Stimulated activated effector memory CD8-positive, alpha-beta T cell treated with anti-CD3 and anti-CD28 coated beads, Interleukin-12 subunit alpha, Interleukin-12 subunit beta, amount 100 ng/mL, for 72 hours (primary cell): ENCODE measurements around the gene TRPM5.
A peak's percentile ranks its signal among the peaks of the same experiment; 100 is the strongest.

Experiments
- ATAC-seq: fragments of 150-1000 bp; cut with Tn5 transposase; 2 replicates; pipeline ENCODE4 v1.10.0; 2021
- DNase-seq, 2 donors: peaks; one replicate each; pipeline ENCODE4 v3.0.0; 2021 to 2022; ENCODE audit warnings: low spot score in 2 of 2
- H3K27ac Mint-ChIP-seq: one replicate; pipeline ENCODE4 v1.8.0; 2022; ENCODE audit warnings: mild to moderate bottlenecking, mixed read lengths
- H3K36me3 Mint-ChIP-seq: one replicate; pipeline ENCODE4 v1.8.0; 2022; ENCODE audit warnings: mild to moderate bottlenecking, mixed read lengths
- H3K4me1 Mint-ChIP-seq: one replicate; pipeline ENCODE4 v1.8.0; 2022; ENCODE audit warnings: mixed read lengths
- H3K4me3 Mint-ChIP-seq: one replicate; pipeline ENCODE4 v1.8.0; 2022; ENCODE audit warnings: mild to moderate bottlenecking, mixed read lengths
- H3K9me3 Mint-ChIP-seq: one replicate; pipeline ENCODE4 v1.8.0; 2022; ENCODE audit warnings: mixed read lengths

The TRPM5 gene

DNA sequence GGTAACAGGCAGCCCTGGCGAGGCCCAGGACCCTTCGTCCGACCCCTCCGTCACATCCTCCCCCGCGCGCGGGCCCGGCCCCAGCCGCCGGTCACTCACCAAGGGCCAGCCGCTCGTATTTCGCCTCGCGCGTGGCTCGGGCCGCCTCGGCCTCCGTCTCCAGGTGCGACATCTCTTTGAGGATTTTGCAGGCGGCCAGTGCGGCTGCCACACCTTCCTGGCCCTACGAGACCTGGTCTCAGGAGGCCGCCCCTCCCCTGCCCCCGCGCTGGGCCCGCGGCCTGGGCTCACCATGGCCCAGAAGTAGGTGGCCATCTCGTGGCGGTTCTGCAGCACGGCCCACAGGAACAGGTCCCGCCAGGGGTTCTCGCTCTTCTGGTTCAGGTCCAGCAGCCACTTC is 29.7 kb downstream of the TRPM5 start:
- no peaks in the 10 kb centered on the region for H3K9me3 Mint-ChIP-seq
- no peak for ATAC-seq
- H3K4me1 Mint-ChIP-seq: no peaks in the 10 kb centered on the region
- H3K27ac Mint-ChIP-seq: no peak overlapping the region
- DNase-seq: no peak
- no peak overlapping the region for H3K4me3 Mint-ChIP-seq
- no peaks in the 10 kb centered on the region for H3K36me3 Mint-ChIP-seq

DNA sequence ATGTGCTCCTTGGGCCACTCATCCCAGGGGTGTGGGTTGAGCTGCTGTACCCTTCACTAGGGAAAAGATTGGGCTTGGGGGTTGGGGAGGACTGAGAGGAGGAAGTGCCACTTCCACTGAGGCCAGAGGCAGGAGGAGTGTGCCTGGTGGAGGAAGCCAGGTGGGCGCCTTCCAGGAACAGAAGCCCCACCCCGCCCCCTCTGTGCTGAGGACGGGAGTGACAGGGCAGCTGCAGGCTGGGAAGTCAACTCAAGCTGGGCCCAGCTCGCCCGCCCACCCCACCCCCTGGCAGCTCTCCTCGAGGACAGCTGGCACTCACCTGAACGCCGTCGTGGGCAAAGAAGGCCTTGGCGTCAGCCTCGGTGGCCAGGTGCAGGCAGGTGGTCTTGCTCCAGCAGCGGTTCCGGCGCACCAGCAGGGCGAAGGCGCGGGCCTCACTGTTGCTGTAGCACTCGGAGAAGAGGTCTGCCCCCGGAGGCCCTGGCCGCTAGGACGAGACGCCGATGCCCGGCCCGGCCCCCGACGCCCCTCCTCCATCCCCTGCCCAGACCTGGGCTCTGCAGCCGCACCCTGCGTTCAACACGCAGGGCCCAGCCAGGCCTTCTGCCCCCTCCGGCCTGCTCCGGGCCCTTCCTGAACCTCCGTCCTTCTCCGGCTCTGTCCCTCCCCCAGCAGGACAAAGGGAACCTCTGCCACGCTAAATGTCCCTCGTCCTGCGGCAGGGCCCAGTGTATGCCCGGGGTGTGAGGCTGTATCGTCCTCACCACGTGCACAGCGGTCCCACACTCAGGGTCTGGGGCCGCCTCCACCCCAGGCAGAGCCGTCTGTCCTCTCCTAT is 30.4 kb downstream of the TRPM5 start:
- no peak overlapping the region for H3K27ac Mint-ChIP-seq
- H3K4me3 Mint-ChIP-seq: no peak overlapping the region
- no peaks in the 10 kb centered on the region for H3K9me3 Mint-ChIP-seq
- no peaks in the 10 kb centered on the region for H3K4me1 Mint-ChIP-seq
- DNase-seq (no peak), ATAC-seq (no peak)
- H3K36me3 Mint-ChIP-seq: no peaks in the 10 kb centered on the region

DNA sequence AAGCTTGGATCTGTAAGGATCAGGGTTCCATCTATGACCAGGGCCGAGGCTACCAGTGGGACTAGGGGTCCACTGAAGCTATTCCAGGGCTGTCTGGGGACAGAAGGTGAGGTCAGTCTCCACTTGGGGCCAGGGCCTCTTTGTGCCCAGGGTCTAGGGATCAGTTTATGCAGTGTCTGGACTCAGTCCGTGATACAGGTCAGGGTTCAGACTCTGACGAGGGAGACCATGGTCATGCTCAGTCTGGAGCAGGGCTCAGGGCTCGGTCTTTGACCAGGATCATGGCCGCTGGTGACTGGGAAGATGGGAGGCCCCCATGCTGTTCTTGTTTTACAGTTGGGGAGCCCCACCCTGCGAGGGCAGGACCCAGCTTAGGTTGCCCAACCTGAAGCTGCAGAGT is 32.0 kb downstream of the TRPM5 start:
- no peak for DNase-seq
- ATAC-seq: no peak
- Mint-ChIP-seq H3K36me3 (peaks cover 3% of the 10 kb centered on the region), H3K27ac (no peak overlapping the region), H3K9me3 (no peaks in the 10 kb centered on the region), H3K4me3 (no peak overlapping the region), H3K4me1 (no peaks in the 10 kb centered on the region)

DNA sequence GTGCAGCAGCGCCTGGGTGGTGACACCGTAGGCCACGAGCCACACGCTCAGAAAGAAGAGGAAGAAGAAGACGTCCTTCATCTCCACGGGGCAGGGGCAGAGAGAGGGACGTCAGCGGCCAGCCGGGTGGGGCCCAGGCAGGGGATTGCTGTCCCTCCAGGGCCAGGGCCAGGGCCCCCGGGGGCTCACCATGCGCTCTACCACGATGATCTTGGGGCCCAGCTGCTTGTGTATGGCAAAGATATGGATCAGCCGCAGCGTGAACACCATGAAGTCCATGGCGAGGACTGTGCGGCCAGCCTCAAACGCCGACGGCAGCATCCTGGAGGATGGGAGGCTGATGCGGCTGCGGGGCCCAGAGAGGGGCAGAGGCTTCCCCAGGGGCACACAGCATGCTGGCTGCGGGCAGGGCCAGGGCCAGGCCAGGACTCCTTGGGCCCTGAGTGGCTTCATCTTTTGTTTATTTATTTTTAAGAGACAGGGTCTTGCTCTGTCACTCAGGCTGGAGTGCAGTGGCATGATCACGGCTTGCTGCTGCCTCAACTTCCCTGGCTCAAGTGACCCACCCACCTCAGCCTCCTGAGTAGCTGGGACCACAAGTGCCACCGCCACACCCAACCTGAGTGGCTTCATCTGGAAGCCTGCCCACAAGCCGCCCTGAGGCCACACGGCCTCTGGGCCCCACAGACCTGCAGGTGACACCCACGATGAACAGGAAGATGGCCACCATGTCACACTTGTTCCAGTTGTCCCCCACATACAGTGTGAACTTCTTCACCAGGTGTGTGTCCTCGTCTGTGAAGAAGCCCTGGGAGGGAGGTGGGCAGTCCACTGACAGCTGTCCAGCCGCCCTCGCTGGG is 32.6 kb downstream of the TRPM5 start:
- Mint-ChIP-seq H3K27ac (no peak overlapping the region), H3K4me3 (no peak overlapping the region), H3K36me3 (peaks cover 5% of the 10 kb centered on the region), H3K4me1 (no peaks in the 10 kb centered on the region), H3K9me3 (no peaks in the 10 kb centered on the region)
- DNase-seq (no peak), ATAC-seq (no peak)

DNA sequence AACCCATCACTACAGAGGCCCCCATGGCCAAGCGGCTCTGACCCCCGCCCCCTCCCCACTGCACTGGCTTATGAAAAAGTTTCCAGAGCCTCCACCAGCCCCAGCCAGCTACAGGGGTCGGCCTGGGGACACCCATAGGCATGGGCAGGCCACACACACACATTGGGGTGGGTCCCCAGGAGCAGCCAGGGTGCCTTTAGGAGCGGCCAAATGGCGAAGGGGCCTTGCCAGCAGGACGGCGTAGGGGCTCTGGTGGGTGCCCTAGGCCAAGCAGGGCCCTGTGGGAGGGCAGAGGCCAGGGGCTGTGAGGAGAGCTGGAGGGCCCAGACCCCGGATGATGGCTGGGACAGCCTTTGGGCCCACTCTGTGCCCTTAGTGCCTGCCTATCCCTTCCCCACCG is 33.7 kb downstream of the TRPM5 start:
- DNase-seq (no peak), ATAC-seq (no peak)
- Mint-ChIP-seq H3K4me1 (no peaks in the 10 kb centered on the region), H3K27ac (no peak overlapping the region), H3K9me3 (no peaks in the 10 kb centered on the region), H3K4me3 (no peak overlapping the region), H3K36me3 (peaks cover 5% of the 10 kb centered on the region)

DNA sequence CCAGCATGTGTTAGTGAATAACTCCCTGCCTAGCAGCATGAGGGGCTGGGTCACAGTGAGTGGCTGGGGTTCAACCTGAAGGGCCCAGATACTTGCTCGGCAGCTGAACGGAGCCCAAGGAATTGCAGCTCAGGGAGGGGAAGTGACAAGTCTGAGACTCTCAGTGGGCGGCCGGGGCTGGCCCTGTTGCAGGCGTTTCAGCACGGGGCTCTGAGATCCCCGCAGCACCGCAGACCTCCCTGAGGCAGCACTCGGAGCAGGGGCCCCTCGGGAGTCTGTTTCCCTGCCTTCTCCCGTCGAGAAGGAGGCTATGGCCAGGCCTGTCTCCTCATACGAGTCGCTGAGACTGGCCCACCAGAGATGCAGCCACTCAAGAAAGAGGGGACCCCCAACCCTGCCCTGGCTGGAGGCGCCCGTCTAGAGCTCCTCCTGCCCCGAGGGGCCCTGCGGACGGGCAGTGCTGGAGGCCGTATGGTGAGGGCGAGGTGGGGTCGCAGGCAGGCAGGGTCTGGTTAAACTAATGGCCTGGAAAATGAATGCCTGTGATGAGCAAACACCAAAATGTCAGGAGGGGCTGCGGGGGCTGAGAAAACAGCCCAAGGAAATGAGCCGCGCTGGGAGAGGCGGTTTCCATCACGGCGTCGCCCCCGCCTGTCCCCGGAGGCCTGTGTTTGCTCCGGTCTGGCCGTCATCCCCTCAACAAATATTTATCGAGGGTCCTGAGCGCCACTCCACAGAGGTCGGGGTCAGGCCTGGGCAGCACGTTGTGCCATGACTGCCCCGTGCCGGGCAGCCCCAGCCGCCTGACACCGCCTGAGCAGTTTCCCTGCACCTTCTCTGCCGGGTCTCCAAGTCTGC is 34.5 kb downstream of the TRPM5 start:
- peaks cover 5% of the 10 kb centered on the region for H3K36me3 Mint-ChIP-seq
- no peak overlapping the region for H3K27ac Mint-ChIP-seq
- no peak overlapping the region for H3K4me3 Mint-ChIP-seq
- no peaks in the 10 kb centered on the region for H3K9me3 Mint-ChIP-seq
- no peaks in the 10 kb centered on the region for H3K4me1 Mint-ChIP-seq
- no peak for DNase-seq
- no peak for ATAC-seq

DNA sequence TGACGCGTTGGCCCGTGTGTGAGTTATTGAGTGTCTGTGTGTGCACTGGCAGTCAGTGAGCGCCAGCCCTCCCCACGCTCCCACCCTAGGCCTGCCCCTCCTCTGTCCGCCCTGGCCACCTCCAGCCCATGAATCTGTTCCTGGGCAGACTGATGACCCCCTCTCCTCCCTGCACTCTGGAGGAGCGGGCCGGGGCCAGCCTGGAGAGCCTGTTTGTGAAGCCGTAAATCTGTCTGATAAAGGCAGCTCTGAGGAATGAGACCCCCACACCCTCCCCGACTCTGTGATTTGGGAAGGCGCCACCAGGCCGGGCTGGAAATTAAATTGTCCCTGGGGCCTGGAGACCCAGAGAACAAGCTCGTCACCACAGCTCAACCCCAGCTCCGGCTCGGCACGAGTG is 35.2 kb downstream of the TRPM5 start:
- Mint-ChIP-seq H3K4me1 (peaks cover under 1% of the 10 kb centered on the region), H3K9me3 (no peaks in the 10 kb centered on the region)
- ATAC-seq: no peak

DNA sequence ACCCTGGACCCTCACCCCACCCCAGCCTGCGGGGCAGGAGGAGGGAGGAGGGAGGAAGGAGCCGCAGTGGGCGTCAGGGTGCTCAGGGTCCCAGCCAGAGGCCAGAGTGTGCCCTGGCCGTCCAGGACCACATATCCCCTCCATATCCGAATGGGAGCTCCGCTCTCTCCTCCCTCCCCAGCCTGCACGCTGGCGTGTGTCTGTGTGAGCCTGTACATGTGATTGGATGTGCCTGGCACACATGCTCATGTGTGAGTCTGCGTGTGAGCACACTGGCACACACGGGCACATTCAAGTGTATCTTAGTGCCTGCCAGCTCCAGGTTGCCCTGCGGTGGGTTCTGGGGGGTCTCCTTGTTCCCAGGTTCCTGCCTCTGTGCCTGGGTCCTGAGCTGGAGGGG is 35.6 kb downstream of the TRPM5 start:
- H3K27ac Mint-ChIP-seq: peak overlapping the region; percentile 50
- no peak for ATAC-seq
- no peak for DNase-seq
- peaks cover 15% of the 10 kb centered on the region for H3K36me3 Mint-ChIP-seq
- H3K9me3 Mint-ChIP-seq: no peaks in the 10 kb centered on the region
- peaks cover 5% of the 10 kb centered on the region for H3K4me1 Mint-ChIP-seq
- H3K4me3 Mint-ChIP-seq: no peak overlapping the region

More for the DNA sequence above, 35.2 kb downstream of the TRPM5 start:
- Mint-ChIP-seq H3K27ac (peak overlapping the region; percentile 50), H3K4me3 (no peak overlapping the region), H3K36me3 (peaks cover 11% of the 10 kb centered on the region)
- DNase-seq: no peak

DNA sequence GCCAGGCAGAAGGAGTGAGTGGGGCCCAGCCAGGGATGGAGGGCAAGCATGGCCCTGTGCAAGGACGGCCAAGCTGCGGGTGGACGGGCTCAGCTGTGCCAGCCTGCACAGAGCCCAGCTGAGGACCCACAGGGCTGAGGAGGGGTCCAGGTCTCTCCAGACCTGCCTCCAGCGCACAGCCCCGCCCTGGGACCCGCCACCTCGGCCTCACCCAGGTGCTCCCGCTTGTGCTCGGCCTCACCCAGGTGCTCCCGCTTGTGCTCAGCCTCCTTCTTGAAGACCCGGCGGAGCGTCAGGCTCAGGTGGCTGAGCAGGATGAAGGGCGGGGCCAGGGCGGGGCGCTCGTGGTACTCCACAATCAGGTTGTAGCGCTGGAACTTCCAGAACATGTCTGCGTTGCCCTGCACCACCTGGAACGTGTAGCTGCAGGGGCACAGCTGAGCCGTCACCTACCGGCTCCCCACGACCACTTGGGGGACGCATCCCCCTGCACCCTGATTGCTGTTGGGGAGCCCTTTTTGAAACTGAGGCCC is 37.4 kb downstream of the TRPM5 start:
- Mint-ChIP-seq H3K4me1 (peaks cover 16% of the 10 kb centered on the region), H3K27ac (peak overlapping the region; percentile 61)

DNA sequence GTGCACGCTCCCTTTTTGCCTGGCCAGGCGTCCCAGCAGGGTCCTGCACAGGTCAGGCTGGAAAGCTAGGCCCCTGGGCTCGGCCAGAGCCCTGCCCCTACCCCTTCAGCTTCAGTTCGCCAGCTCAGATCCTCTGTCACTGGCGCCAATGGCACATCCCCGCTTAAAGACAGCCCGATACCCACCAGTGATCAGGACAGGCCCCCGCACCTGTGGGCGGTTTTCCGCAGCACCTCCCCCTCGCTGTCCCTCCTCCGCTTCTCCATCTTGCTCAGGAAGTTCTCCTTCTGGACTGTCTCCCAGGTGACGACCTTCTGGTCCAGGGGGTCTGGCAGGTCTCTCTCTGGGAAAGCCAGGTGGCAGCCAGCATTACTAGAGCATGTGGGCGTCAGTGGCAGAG is 37.9 kb downstream of the TRPM5 start:
- H3K4me1 Mint-ChIP-seq: peaks cover 21% of the 10 kb centered on the region
- no peak for DNase-seq
- peaks cover 38% of the 10 kb centered on the region for H3K36me3 Mint-ChIP-seq
- H3K9me3 Mint-ChIP-seq: no peaks in the 10 kb centered on the region
- H3K27ac Mint-ChIP-seq: peak overlapping the region; percentile 61
- H3K4me3 Mint-ChIP-seq: no peak overlapping the region
- ATAC-seq: no peak

More for the DNA sequence above, 37.4 kb downstream of the TRPM5 start:
- DNase-seq (no peak), ATAC-seq (no peak)
- Mint-ChIP-seq H3K9me3 (no peaks in the 10 kb centered on the region), H3K36me3 (peaks cover 33% of the 10 kb centered on the region), H3K4me3 (no peak overlapping the region)

DNA sequence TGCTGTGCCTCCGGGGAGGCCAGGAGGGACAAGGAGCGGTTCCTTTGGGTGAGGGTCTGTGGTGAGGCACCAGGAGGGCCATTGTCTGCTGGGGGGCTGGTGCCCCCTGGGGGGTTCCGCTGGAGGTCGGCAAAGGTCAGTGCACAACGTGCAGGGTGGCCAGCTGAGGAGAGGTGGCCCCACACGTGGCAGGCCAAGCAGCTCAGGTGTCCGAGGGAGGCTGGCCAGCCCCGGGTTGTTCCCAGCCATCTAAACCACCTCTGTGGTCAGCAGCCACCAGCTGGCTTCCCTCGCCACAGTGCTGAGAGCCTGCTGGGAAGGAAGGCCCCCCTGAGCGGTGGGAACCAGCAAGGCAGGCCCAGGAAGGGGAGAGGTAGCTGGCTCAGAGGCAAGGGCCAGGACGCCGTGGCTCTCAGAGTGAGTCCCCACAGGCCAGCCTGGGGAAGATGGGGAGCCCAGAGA is 39.5 kb downstream of the TRPM5 start:
- Mint-ChIP-seq H3K36me3 (peaks cover 54% of the 10 kb centered on the region), H3K4me1 (peaks cover 25% of the 10 kb centered on the region), H3K9me3 (no peaks in the 10 kb centered on the region), H3K27ac (peak overlapping the region; percentile 78), H3K4me3 (no peak overlapping the region)
- DNase-seq (no peak), ATAC-seq (no peak)

DNA sequence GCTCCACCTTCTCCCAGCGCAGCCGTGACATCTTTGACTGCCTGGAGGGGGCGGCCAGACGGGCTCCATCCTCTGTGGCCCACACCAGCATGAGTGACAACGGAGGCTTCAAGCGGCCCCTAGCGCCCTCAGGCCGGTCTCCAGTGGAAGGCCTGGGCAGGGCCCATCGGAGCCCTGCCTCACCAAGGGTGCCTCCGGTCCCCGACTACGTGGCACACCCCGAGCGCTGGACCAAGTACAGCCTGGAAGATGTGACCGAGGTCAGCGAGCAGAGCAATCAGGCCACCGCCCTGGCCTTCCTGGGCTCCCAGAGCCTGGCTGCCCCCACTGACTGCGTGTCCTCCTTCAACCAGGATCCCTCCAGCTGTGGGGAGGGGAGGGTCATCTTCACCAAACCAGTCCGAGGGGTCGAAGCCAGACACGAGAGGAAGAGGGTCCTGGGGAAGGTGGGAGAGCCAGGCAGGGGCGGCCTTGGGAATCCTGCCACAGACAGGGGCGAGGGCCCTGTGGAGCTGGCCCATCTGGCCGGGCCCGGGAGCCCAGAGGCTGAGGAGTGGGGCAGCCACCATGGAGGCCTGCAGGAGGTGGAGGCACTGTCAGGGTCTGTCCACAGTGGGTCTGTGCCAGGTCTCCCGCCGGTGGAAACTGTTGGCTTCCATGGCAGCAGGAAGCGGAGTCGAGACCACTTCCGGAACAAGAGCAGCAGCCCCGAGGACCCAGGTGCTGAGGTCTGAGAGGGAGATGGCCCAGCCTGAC is 41.2 kb downstream of the TRPM5 start:
- ATAC-seq (no peak), DNase-seq (no peak)
- Mint-ChIP-seq H3K4me1 (peaks cover 32% of the 10 kb centered on the region), H3K4me3 (peak overlapping the region; percentile 85), H3K36me3 (peaks cover 64% of the 10 kb centered on the region), H3K9me3 (no peaks in the 10 kb centered on the region), H3K27ac (peak overlapping the region; percentile 61)

DNA sequence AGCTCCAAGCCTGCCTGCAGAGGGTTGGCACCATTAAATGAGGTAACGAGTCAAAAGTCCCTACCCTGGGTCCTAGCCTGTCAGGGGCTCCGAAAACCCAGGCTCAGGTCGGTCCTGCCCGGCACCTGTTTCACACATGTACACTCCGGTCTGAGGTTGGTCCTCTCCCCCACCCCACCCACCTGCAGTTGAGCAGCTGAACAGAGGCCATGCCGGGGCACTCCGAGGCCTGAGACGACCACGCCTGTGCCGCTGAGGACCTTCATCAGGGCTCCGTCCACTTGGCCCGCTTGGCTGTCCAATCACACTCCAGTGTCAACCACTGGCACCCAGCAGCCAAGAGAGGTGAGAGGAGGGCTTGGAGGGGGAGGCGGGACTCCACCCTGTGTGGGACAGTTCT is 42.2 kb downstream of the TRPM5 start:
- no peak for DNase-seq
- Mint-ChIP-seq H3K4me1 (peaks cover 32% of the 10 kb centered on the region), H3K36me3 (peaks cover 68% of the 10 kb centered on the region), H3K4me3 (peak overlapping the region; percentile 85), H3K27ac (peak overlapping the region; percentile 61), H3K9me3 (no peaks in the 10 kb centered on the region)
- no peak for ATAC-seq

DNA sequence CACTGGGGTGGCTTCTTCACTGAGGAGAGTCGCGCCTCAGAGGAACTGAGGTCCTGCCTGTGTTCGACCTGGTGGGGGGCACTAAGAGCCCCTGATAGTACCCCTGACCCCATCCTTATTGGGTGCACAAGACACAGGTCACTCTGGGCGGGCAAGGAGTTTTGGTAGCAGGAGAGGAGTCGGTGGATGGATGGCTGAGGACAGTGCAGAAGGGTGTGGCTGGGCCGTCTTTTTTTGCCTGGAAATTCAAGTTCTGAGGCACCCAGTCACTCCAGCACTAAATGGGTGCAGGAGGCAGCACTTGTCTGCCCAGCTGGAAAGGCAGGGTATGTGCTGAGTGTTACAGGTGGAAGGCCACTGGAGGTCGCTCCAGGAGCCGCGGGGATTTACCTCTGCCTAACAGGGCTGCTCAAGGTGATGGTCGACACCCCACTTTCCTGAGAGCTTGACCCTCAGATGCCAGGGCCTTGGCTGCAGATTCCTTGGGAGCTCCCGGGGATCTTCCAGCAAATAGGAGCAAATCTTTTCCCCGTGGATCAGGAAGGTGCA is 42.8 kb downstream of the TRPM5 start:
- Mint-ChIP-seq H3K4me1 (peaks cover 32% of the 10 kb centered on the region), H3K9me3 (no peaks in the 10 kb centered on the region), H3K4me3 (peak overlapping the region; percentile 85), H3K27ac (peak overlapping the region; percentile 95), H3K36me3 (peaks cover 74% of the 10 kb centered on the region)
- DNase-seq (no peak), ATAC-seq (no peak)
